SU-DHL-6 (cell line): Measurements from ENCODE around the gene SC5D.

Source experiments
- EZH2phosphoT487 ChIP-seq: fragments of 200-600 bp; sonication (generic), shearing (Covaris generic); conservative IDR thresholded peaks from 2 replicates; pipeline ENCODE4 v1.6.1; 2018; ENCODE audit warnings: mild to moderate bottlenecking, antibody characterized with exemption, low read length, moderate library complexity, mixed read lengths
- TF ChIP-seq, protein P1 (sequence below): fragments of 200-600 bp; sonication (generic); IDR thresholded peaks from one replicate; pipeline ENCODE4 v1.5.1; 2017; ENCODE audit warnings: antibody characterized with exemption, mild to moderate bottlenecking, low read length, moderate library complexity; ENCODE audit not compliant: insufficient read depth, poor library complexity, severe bottlenecking

DNA sequence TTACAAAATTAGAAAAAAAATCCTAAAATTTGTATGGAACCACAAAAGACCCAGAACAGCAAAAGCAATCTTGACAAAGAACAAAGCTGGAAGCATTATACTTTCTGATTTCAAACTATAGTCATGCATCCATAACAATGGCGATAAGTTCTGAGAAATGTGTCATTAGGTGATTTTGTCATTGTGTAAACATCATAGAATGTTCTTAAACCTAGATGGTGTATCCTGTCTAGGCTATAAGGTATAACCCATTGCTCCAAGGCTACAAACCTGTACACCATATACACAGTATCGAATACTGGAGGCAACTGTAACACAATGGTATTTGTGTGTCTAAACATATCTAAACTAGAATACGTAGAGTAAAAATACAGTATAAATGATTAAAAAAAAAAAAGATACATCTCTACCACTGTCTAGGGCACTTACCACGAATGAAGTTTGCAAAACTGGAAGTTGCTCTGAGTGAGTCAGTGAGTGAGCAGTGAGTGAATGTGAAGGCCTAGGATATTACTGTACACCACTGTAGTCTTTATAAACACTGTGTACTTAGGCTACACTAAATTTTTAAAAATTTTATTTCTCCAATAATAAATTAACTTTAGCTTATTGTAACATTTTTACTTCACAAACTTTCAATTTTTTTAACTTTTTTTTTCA, 18.1 kb upstream of the SC5D start:
- TF ChIP-seq, protein P1, sequence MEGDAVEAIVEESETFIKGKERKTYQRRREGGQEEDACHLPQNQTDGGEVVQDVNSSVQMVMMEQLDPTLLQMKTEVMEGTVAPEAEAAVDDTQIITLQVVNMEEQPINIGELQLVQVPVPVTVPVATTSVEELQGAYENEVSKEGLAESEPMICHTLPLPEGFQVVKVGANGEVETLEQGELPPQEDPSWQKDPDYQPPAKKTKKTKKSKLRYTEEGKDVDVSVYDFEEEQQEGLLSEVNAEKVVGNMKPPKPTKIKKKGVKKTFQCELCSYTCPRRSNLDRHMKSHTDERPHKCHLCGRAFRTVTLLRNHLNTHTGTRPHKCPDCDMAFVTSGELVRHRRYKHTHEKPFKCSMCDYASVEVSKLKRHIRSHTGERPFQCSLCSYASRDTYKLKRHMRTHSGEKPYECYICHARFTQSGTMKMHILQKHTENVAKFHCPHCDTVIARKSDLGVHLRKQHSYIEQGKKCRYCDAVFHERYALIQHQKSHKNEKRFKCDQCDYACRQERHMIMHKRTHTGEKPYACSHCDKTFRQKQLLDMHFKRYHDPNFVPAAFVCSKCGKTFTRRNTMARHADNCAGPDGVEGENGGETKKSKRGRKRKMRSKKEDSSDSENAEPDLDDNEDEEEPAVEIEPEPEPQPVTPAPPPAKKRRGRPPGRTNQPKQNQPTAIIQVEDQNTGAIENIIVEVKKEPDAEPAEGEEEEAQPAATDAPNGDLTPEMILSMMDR: no peak
- TF ChIP-seq EZH2phosphoT487: no peak
